Measurements from ENCODE around the gene FOXF2. TPM values are rescaled to one million over a fixed set of nuclear protein-coding genes. Genes with fewer than 3 reads are reported as not detected.

The FOXF2 gene
- total RNA-seq, 1 donor from 2014 or later = 8.1 TPM

DNA sequence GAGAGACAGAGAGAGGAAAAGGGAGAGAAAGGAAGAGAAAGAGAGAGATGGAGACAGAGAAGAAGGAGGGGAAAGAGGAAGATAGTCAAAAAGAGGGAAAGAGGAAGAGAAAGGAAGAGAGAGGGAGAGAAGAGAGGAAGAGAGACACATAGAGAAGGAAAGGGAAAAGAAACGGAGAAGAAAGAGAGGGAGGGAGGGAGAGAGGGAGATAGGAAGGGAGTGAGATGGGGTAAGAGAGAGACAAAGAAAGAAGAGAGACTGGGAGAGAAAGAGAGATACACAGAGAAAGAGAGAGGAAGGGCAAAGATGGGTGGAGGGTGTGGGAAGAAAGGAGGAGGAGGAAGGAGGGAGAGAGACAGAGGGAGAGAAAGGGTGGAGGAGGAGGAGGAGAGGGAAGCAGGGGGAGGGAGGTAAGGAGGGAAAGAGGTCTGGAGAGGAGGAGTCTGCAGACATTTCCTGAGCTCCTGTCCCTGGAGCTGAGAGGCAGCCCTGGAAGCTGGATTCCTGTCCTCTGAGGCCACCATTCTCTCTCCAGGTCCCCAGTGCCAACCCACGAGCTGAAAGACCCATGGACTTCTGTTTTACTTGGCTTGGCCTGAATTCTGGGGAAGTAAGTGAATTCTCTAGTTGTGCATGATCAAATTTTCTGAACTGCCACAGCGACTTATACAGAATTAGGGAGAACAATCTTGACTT lies 9.9 kb downstream of the FOXF2 start:
- Mint-ChIP-seq H3K36me3 (peaks cover 4% of the 10 kb centered on the region), H3K4me1 (ENCODE audit: unreplicated experiment) (peaks cover 15% of the 10 kb centered on the region), H3K27ac (no peak overlapping the region), H3K27me3 (peaks cover 72% of the 10 kb centered on the region), H3K9me3 (no peaks in the 10 kb centered on the region), H3K4me3 (no peak overlapping the region)
- no peak for DNase-seq (ENCODE audit: extremely low spot score, unreplicated experiment)
- TF ChIP-seq, protein P1, sequence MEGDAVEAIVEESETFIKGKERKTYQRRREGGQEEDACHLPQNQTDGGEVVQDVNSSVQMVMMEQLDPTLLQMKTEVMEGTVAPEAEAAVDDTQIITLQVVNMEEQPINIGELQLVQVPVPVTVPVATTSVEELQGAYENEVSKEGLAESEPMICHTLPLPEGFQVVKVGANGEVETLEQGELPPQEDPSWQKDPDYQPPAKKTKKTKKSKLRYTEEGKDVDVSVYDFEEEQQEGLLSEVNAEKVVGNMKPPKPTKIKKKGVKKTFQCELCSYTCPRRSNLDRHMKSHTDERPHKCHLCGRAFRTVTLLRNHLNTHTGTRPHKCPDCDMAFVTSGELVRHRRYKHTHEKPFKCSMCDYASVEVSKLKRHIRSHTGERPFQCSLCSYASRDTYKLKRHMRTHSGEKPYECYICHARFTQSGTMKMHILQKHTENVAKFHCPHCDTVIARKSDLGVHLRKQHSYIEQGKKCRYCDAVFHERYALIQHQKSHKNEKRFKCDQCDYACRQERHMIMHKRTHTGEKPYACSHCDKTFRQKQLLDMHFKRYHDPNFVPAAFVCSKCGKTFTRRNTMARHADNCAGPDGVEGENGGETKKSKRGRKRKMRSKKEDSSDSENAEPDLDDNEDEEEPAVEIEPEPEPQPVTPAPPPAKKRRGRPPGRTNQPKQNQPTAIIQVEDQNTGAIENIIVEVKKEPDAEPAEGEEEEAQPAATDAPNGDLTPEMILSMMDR (conservative IDR thresholded peaks at IDR 0.05) = no peak

DNA sequence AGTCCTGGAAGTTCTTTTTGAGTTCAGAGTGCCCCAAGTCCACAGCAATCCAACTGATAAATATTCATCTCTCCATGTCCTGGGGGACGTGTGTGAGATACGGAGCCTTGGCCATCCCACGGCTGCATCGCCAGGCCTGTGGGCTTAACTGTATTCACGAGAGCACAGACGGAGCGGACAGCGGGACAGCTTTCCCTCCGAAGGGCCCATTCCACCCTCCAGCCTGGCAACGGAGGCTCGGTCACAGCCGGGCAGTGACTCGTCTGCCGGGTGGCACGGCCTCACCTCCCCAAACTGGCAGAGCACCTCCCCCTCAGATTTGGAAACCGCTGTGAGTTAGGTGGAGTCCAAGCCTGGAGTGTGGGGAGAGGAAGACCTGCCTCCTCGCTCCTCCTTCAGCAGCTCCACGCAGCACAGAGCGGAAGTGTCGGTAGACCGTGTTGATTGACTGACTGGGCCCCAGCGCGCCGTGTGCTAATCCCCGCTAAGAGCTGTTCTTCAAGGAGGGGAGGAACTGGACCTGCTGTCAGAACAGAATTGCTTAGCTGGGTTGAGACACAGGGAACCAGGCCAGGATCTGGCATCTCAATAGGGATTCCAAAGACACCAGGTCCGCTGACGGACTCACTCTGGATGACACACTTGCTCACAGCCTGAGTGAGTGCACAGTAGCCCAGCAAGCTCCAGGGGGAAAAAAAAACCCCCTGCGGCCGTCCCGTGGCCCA lies 10.9 kb downstream of the FOXF2 start:
- H3K4me3 Mint-ChIP-seq = no peak overlapping the region
- no peak for DNase-seq (ENCODE audit: extremely low spot score, unreplicated experiment)

DNA sequence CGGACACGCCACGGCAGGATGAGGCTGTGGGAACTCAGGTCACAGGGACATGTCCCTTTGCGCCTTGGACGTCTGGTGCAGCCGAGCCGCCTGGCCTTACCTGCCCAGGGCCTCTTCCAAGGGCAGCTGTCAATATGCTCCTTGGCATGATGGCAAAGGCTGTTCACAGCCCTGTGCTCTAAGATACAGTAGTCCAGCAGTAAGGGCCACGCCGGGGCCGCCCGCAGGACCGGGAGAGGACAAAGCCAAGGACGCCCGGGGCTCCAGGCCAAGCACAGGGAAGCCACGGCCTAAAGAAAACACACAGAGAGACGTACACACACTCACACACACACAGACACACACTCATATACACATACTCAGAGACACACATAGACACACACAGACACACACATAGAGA lies 13.0 kb downstream of the FOXF2 start:
- Mint-ChIP-seq H3K27me3 (peaks cover 46% of the 10 kb centered on the region), H3K4me3 (no peak overlapping the region), H3K27ac (no peak overlapping the region), H3K9me3 (no peaks in the 10 kb centered on the region), H3K4me1 (ENCODE audit: unreplicated experiment) (no peaks in the 10 kb centered on the region), H3K36me3 (no peaks in the 10 kb centered on the region)
- TF ChIP-seq, protein P1 (conservative IDR thresholded peaks at IDR 0.05) = no peak
- no peak for DNase-seq (ENCODE audit: extremely low spot score, unreplicated experiment)

More for the DNA sequence above, 10.9 kb downstream of the FOXF2 start:
- H3K4me1 Mint-ChIP-seq (ENCODE audit: unreplicated experiment) = peaks cover 10% of the 10 kb centered on the region
- TF ChIP-seq, protein P1 (conservative IDR thresholded peaks at IDR 0.05) = no peak
- peaks cover 4% of the 10 kb centered on the region for H3K36me3 Mint-ChIP-seq
- H3K9me3 Mint-ChIP-seq = no peaks in the 10 kb centered on the region
- H3K27ac Mint-ChIP-seq = no peak overlapping the region
- H3K27me3 Mint-ChIP-seq = peaks cover 63% of the 10 kb centered on the region

DNA sequence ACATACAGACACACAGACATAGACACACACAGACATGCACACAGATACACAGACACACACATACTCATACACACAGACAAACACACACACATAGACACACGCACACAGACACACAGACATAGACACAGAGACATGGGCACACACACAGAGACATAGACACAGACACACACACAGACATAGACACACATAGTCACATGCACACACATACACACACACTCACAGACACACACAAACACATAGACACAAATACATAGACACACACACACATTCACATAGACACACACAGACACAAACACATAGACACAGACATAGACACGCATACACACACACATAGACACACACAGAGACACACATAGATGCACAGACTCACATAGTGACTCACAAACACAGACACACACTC lies 13.5 kb downstream of the FOXF2 start:
- no peak for DNase-seq (ENCODE audit: extremely low spot score, unreplicated experiment)
- Mint-ChIP-seq H3K4me3 (no peak overlapping the region), H3K27me3 (peaks cover 45% of the 10 kb centered on the region), H3K4me1 (ENCODE audit: unreplicated experiment) (no peaks in the 10 kb centered on the region), H3K27ac (no peak overlapping the region), H3K9me3 (no peaks in the 10 kb centered on the region), H3K36me3 (no peaks in the 10 kb centered on the region)
- TF ChIP-seq, protein P1 (conservative IDR thresholded peaks at IDR 0.05) = no peak

DNA sequence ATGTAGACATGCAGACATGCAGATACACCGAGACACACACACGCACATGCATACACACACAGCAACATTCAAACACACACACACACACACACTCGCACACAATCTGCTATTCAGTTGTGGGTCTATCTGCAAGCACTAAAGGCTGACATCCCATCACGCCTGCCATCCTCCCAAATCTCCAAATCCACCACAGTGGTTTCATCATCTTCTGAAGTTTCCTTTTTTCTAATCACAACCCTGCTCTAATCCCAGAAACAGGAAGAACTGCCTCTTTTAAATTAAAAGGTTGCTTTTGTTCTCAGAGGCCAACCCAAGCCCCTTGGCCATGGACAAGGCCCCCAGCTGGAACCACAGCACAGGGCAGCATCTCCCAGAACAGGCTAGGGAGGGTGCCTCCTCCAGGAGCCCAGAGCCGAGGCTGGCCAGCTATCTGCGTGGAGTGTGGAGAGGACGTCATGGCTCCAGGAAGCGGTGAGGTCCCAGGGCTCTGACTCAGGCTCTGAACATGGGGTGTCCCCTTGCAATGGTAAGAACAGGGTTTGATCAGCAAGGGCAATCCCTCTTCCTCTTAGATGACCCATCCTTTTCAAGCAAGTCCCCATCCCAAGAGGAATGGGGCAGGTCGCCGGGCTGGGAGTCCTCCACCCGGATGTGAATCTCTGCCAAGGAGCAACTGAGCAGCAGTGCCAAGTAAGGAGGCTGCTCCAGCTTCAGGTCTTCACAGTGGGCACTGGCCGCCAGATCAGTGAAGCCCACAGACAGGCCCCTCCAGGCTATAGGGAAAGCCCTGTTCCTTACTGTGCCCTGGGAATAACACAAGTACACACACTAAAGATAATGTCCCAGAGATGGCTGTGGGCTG lies 14.7 kb downstream of the FOXF2 start:
- Mint-ChIP-seq H3K27ac (no peak overlapping the region), H3K4me3 (no peak overlapping the region), H3K9me3 (no peaks in the 10 kb centered on the region), H3K36me3 (no peaks in the 10 kb centered on the region), H3K4me1 (ENCODE audit: unreplicated experiment) (no peaks in the 10 kb centered on the region), H3K27me3 (peaks cover 40% of the 10 kb centered on the region)
- no peak for DNase-seq (ENCODE audit: extremely low spot score, unreplicated experiment)
- TF ChIP-seq, protein P1 (conservative IDR thresholded peaks at IDR 0.05) = no peak

Data from type B pancreatic cell (in vitro differentiated cells).